ENCODE data around the gene AGTR2.
"Not testable (repeated sequence)": the region's sequence is repeated elsewhere in the genome, so short reads cannot be mapped to it uniquely, and the experiment has no call there.

Gene AGTR2

GRCh38 chrX:116170511-116170910 lies at the start of gene AGTR2:
Gene AGTR2 (plus strand): TSS chrX:116170744. CDS start chrX:116172281, 1,537 bp downstream.
- no peak for DNase-seq (ENCODE audit: low read depth in 2 of 2)

GRCh38 chrX:116135277-116135676 lies 35.3 kb upstream of the AGTR2 start:
- no peak for DNase-seq (ENCODE audit: low read depth in 2 of 2)

GRCh38 chrX:116141270-116141669 lies 29.3 kb upstream of the AGTR2 start:
- not testable (repeated sequence) for DNase-seq (ENCODE audit: low read depth in 2 of 2)

GRCh38 chrX:116142976-116143375 lies 27.6 kb upstream of the AGTR2 start:
- DNase-seq (ENCODE audit: low read depth in 2 of 2), result no peak

GRCh38 chrX:116172976-116173375 lies 2.4 kb downstream of the AGTR2 start:
- DNase-seq (ENCODE audit: low read depth in 2 of 2), result no peak

- no peak for DNase-seq (ENCODE audit: low read depth in 2 of 2)
These were observed 10.8 kb downstream of the AGTR2 start for GRCh38 chrX:116181300-116181699.

- DNase-seq (ENCODE audit: low read depth in 2 of 2), result no peak
These were observed 14.6 kb downstream of the AGTR2 start for GRCh38 chrX:116185163-116185562.

- DNase-seq (ENCODE audit: low read depth in 2 of 2), result no peak
These were observed 24.1 kb downstream of the AGTR2 start for GRCh38 chrX:116194649-116195048.

- DNase-seq (ENCODE audit: low read depth in 2 of 2), result no peak
These were observed 27.7 kb downstream of the AGTR2 start for GRCh38 chrX:116198235-116198634.

- no peak for DNase-seq (ENCODE audit: low read depth in 2 of 2)
These were observed 28.3 kb downstream of the AGTR2 start for GRCh38 chrX:116198810-116199209.

GRCh38 chrX:116204932-116205331 lies 34.4 kb downstream of the AGTR2 start:
- DNase-seq (ENCODE audit: low read depth in 2 of 2), result no peak

- no peak for DNase-seq (ENCODE audit: low read depth in 2 of 2)
These were observed 42.7 kb downstream of the AGTR2 start for GRCh38 chrX:116213262-116213661.

- not testable (repeated sequence) for DNase-seq (ENCODE audit: low read depth in 2 of 2)
These were observed 46.5 kb downstream of the AGTR2 start for GRCh38 chrX:116217080-116217479.
